NK-92 treated with Interleukin-12 subunit alpha and Interleukin-12 subunit beta, amount 100 ng/mL, for 24 hours (cell line): ENCODE measurements around the gene UBE2J2.

Source experiments
- DNase-seq: peaks from one replicate; lab custom pipeline; 2025; lab: John Stamatoyannopoulos, UW

Gene UBE2J2

DNA sequence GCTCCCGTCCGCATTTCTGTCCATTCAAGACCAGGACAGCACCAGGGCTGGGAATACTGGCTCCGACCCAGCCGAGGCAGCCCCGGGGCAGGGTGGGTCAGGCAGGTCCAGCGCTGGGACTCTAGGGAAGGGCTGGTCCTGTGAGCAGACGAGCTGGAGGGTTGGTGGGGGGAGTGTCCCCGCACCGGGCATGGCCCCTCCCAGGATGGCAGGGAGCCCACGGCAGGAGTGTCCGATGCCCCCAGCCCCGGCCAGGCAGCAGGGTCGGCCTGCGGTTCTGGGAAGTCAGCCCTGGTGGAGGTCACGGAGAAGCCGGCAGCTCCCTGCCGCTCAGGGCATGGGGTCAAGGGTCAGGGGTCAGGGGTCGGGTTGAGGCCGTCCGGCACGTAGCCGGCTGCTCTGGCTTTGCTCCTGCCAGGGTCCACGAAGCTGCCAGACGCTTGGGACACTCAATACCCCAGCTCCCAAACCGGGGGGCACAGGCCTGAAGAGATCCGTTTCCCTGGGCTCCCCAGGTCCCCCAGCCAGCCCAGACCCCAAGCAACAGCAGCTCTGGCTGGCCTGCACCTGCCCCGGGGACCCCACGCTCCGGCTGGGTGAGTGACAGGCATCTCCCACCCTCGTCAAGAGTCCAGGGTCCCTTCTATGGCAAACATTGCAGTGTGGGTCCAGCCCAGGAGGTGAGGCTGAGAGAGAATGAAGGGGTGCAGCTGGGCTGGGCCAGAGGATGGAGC, 33.9 kb downstream of the UBE2J2 start:
- DNase-seq = no peak

DNA sequence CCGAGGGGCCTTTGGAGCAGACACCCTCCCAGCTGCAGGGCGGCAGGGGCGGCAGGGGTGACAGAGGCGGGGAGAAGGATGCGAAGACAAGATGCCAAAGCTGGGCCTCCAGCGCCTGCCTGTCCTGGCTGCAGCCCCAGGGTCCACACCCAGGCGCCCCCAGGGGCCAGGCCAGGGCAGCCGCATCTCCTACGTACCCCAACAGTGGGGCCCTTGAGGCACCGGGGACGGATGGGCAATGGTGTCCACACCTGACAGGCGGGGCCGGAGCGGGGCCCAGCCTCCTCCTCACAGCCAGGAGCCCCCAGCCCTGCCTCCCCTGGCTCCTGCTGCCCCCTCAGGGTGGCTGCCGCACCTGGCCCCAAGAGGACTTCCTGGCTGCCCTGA, 34.4 kb downstream of the UBE2J2 start:
- no peak for DNase-seq

DNA sequence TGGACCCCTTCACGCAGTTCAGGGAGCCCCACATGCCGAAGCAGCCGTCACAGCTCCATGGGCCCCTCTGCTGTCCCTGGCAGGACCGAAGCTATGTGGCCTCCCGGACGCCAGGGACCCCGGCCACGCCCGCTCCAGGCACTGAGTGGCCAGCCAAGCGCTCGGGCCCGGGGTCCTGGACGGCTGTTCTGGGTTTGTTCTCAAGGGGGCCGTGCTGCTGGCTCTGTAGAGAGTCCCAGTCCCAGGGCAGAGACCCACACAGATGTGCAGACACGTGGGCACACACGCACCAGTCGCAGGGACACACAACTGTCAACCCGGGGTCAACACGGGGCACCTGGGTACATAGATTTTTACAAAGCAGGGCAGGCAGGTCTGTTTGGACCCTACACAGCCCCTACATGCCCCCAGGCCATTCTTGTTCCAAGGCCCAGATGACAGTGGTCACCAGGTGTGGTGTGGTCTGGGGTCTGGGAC, 34.9 kb downstream of the UBE2J2 start:
- no peak for DNase-seq

DNA sequence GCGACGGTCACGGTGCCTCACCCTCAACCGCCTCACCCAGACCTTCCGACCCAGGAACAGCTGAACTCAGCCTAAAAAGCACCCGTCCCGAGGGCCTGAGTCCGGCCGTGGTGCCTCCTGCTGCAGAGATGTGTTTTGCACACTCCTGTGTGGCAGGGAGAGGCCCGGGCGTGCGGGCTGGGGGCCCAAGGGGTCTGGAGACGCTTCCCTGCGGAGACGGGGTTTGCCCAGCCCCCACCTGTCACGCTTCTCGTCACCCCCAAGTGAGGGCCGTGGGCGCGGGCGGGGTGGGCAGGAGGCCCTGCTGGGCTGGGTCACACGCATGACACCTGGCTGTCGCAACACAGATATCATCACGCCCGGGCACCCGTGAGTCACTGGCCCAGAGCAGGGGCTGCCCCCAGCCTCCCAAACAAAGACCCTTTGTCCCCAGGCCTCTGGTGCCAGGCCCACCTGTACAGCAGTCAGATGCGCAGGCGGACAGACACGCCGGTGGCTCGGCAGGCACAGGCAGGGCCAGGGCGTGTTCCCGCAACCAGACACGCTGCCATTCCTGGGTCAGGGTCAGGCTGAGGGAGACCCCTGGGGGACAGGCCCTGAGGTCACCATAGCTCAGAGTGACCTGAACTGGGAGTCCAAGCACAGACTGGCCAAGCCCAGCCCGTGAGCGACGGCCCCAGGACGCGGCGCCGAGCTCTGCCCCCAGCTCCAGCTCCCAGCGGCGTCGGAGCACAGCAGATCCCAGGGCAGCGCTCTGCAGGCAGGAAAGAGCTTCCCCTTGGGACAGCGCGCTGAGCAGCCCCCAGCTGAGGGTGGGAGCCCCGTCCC, 35.6 kb downstream of the UBE2J2 start:
- no peak for DNase-seq

DNA sequence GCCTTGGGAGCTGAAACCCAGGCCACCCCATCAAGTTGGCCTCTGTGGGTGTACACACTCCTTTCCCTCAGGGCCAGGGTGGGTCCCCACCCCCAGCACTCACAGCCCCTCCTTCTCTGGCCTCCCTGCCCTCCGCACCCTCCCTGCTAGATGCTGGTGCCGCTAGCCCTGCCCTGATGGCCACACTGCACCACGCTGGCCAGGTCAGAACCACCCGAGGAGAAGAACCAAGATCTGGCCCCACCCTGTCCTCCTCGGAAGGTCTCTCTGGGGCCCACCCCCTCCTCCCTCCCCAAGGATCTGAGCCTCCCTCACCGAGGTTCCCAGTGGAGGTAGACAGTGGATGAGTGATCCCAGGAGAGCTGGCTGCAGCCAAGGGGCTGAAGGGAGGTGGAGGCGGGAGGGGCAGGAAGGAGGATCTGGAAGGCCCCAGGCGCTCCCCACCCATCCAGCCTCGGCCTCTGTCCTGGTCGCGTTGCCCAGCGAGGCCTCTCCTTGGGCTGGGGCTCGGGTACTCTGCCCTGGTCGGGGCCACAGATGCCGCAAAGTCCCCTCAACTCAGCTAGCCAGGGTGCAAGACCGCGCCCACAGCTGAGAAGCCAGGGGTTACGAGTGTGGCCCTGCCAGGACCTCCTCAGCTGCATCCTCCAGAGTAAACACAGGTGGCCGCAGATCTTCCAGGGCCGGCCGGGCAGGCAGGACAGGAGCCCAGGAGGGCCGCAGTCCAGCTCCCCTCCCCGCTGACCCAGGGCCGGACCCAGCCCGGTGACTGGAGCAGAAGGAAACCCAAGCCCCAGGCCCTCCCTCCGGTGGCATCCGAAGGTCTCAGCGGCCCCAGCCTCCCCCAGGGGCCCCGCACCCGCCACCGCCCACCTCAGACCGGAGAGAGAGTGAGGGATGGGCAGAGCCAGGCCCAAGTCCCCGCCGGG, 36.4 kb downstream of the UBE2J2 start:
- no peak for DNase-seq

DNA sequence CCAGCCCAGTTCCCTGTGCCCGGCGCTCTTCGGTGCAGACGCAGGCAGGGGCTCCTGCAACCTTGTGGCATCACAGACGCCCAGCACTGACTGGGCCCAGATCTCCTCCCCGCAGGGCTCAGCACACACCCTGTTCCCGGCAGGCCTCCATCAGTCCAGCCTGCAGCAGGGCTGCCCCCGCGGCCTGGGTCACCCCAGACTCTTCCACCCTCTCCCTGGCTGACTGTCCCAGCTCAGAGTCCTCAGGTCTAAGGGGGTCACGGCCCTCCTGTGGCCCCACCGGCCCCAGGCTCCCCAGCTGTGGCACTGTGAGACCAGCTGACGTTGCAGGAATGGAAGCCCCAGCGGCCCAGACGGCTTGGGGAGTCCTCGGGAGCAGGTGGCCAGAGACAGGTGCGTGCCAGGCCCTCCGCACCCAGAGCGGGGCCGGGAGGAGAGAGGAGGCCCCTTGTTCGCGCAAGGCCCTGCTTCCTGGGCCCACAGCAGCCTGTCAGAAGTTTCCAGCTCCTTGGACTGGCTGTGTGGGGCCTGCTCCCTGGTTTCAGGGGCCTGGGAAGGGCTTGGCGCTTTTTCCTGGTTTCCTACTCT, 37.4 kb downstream of the UBE2J2 start:
- no peak for DNase-seq

DNA sequence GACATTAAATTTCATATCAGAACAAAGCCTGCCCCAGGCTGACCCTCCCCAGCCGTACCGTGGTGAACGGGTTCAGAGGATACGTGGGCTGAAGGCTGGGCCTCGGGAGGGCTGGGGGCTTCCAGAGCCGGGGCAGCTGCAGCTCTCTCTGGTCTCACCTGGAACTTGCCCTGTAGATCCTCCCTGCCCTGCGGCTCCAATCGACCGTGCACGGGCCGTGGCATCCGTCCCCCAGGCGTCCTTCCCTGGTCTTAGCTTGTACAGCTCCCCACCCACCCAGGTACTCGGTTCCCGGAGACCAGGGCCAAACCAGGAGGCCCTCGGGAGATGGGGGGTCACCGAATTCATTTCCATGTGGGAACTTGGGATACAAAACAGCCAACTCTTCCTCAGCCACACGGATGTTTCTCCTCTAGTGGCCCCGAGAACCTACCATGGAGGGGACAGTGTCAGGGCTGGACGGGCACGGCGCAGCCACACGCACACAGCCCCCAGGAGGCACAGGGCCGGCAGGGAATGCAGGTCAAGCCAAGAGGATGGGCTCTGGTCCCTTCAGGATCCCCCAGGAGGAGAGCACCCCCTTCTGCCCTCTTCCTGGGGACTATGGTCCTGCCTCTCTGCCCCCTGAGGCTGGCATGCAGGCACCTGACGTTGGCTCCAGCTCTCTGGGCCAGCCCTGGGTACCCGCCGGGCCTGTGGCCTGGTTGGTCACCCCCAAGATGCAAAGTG, 38.5 kb downstream of the UBE2J2 start:
- DNase-seq = no peak

DNA sequence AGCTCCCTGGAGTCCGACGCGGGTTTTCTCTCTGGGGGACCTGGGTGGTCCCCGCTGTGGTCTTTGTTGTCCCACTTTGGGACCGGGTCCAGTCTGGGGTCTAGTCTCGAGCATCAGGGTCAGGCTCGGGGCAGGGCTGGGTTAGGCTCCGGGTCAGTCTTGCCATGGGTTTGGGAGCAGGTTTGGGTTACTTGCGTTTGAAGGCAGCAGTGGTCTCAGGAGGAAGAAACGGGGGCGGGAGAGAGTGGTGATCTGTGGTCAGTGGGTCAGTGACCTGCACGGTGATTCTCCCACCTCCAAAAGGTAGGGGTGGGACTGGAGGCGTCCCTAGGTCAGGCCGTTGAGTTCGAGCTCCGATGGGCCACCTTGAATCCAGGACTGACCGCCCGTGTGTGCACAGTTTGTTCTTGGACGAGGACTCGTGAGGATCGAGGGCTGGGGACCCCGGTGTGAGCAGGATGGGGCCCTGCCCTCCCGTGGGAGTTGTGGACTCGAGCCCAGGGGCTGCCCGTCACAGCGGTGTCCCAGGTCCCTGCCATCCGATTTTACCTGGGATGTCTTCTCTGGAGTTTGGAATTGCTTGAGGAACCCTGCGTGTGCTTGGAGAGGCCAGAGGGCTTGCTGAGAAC, 39.4 kb downstream of the UBE2J2 start:
- DNase-seq = no peak

DNA sequence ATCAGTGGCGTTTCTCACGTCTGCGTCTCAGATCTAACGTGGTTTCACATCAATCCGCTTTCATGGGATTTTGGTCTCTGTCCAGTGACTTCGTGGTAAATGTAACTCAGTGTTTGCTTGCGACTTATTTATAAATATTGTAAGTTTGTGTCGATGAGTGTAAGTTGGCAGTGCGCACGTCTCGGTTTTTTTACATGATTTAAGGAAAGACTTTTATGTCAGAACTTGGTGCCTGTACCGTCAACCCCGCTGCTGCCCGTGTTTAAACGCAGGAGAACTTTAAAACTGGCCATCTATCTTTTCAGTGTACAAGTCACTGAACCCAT, 40.1 kb downstream of the UBE2J2 start:
- DNase-seq = no peak

DNA sequence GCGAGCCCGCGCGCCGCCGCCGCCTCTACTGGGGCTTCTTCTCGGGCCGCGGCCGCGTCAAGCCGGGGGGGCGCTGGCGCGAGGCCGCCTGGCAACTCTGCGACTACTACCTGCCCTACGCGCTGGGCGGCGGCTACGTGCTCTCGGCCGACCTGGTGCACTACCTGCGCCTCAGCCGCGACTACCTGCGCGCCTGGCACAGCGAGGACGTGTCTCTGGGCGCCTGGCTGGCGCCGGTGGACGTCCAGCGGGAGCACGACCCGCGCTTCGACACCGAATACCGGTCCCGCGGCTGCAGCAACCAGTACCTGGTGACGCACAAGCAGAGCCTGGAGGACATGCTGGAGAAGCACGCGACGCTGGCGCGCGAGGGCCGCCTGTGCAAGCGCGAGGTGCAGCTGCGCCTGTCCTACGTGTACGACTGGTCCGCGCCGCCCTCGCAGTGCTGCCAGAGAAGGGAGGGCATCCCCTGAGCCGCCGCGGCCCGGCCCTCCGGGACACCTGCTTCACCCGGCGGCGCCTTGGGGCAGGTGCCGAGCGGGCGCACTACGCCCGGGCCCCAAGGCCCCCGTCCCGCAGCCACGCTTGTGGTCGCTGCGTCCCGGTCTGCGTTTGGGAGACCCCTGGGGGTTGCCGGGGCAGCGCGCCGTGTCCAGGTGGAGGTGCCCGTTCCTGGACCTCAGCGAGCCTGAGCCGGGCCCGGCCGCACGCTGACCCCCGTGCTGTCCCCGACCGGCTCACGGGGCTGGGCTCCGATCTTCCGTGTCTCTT, 40.7 kb downstream of the UBE2J2 start:
- DNase-seq = no peak

DNA sequence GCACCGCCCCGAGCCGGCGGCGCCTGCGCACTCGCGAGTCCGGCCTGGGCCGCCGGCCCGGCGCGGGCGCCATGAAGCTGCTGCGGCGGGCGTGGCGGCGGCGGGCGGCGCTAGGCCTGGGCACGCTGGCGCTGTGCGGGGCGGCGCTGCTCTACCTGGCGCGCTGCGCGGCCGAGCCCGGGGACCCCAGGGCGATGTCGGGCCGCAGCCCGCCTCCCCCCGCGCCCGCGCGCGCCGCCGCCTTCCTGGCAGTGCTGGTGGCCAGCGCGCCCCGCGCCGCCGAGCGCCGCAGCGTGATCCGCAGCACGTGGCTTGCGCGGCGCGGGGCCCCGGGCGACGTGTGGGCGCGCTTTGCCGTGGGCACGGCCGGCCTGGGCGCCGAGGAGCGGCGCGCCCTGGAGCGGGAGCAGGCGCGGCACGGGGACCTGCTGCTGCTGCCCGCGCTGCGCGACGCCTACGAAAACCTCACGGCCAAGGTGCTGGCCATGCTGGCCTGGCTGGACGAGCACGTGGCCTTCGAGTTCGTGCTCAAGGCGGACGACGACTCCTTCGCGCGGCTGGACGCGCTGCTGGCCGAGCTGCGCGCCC, 41.4 kb downstream of the UBE2J2 start, which contains the start of gene B3GALT6:
B3GALT6 (plus strand) TSS at position 30 of the 588 bp plus-strand sequence; CDS start at position 72, 42 bp downstream.
- no peak for DNase-seq

DNA sequence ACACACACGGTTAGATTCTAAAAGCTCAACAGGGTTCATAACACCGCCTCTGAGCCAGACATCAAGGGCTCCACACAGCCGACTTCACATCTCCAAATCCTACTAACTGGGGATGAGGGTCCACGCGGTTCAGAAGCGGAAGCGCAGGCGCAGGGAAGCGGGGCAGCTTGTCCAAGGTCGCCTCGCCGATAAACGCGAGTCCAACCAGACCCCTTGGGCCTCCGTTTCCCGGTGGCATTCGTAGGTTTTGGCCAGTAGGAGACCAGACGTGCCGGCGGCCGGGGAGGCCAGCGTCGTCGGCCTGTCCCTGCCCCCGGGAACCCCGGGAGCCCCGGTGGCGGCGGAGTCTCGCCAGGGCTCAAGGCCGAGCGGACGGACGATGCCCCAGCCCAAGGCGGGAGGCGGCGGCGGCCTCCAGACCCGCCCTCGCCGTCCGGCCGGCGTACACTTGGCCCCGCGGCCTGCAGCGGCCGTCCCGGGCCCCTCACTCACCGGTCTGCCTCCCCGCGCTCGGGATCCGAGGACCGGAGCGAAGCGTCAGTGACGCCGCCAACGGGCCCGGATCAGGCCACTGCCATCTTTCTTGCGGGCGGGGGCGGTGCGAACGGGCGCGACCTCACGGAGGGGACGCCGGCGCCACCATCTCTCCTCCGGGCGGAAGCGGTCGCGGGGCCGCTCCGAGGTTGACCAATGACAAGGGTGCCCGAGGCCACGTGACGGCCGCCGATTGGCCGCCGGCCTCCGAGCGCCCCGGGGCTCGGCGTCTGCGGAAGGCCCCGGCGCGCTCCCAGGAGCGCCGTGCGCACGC, 42.0 kb downstream of the UBE2J2 start, which contains the start of gene SDF4:
SDF4 (minus strand) TSS at position 602 of the 808 bp plus-strand sequence. CDS start 3,229 bp downstream, outside the sequence.
- DNase-seq = peak; percentile 94

DNA sequence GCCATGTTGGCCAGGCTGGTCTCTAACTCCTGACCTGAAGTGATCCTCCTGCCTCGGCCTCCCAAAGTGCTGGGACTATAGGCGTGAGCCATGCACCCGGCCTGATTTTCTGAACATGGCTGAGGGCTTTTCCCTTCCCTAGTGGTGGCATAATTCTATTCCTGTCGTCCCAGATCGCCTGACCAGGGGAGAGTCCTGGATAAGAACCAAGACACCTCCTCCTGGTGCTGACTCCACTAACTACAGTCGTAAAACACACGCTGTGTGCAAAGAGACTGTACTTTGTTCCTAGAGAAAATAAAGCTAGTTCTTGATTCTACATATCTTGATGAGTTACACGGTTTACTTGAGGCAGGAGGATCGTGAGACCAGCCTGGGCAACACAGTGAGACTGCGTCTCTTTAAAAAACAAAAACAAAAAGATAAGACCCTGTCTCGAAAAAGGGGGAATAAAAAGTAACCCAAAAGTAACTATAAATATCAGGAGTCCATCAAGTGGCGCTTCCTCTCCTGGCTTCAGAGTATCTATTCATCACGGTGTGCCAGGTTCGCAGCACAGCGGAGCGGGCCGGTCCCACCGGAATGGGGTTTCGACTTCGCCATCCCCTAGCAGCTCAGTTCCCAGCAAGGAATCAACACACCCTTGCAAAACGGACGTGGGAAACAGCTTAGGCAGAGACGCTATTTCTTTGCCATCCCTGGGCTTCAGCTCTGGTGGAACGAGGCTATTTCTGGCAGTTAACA, 42.8 kb downstream of the UBE2J2 start:
- no peak for DNase-seq

DNA sequence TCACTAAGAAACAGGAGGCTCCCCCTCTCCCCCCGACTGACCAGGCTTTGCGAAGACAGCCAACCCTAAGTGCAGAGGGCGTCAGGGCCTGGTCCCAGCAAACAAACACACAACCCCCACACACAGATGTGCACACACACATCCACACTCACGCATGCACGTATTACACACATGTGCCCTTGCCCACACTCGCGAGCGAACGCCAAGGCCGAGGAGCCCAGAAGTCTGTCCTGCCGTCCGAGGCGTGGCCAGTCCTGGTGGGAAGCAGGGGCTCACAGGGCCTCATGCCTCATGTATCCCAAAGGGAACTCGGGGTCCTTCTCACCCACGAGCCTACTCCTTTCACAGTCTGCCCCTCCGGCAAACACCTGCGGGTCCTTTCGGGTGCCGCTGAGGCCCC, 43.9 kb downstream of the UBE2J2 start:
- DNase-seq = no peak

DNA sequence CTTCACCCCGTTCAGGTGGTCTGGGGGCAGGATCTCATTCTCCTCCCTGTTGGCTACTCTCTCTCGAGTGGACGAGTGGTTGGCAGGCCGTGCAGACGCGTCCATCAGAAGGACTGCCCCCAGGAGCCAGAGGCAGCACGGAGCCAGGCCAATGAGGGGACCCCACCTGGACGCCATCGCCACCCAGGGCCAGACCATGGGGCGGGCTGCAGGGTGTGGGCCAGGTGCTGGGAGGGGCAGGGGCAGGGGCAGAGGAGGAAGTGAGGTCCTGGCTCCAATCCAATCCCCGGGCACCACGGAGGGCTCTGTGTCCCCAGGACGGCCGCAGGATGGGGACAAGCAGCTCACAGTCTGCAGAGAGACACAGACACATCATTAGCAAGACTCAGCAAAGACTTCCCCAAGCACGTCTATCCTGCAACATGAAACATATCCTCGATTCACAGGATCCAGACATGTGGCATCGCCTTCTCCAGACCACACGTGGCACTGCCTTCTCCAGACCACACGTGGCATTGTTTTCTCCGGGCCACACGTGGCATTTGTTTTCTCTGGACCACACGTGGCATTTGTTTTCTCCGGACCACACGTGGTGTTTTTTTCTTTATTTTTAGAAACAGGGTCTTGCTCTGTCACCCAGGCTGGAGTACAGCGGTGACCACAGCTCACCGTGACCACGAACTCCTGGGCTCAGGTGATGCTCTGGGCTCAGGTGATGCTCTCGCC, 44.9 kb downstream of the UBE2J2 start:
- no peak for DNase-seq

DNA sequence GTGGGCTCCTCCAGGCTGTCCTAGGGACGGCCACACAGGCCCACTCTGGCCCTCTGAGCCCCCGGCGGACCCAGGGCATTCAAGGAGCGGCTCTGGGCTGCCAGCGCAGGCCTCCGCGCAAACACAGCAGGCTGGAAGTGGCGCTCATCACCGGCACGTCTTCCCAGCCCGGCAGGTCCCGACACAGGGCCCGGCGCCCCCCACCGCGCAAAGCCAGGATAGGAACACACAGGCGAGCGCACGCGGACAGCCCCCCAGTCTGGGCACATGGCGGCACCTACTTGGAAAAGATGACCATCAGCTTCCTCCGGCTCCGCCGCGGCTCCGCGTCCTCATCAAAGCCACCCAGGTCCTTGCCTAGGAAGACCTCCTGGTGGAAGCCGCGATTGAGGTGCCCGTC, 45.5 kb downstream of the UBE2J2 start:
- no peak for DNase-seq

DNA sequence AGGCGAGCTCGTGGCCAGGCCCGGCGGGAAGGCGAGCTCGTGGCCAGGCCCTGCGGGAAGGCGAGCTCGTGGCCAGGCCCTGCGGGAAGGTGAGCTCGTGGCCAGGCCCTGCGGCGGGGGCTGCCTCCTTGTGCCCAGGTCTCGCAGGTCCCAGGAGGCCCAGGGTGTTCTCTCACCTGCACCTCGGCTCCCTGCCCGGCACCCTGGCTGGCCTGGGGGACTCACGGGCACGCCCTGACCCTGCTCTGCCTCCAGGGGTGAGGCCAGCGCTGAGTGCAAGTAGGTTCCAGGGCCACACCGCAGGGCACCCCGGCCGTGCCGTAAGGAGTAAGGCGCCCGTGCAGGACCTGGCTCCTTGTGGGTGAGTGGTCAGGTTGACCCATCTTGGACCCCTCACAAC, 46.3 kb downstream of the UBE2J2 start:
- no peak for DNase-seq
